Measurements from ENCODE around the gene RS1. TPM values are rescaled to one million over a fixed set of nuclear protein-coding genes. Genes with fewer than 3 reads are reported as not detected.
A peak's percentile ranks its signal among the peaks of the same experiment; 100 is the strongest.

RS1 gene
- total RNA-seq, 2 donors from 2014 or later = not detected

DNA sequence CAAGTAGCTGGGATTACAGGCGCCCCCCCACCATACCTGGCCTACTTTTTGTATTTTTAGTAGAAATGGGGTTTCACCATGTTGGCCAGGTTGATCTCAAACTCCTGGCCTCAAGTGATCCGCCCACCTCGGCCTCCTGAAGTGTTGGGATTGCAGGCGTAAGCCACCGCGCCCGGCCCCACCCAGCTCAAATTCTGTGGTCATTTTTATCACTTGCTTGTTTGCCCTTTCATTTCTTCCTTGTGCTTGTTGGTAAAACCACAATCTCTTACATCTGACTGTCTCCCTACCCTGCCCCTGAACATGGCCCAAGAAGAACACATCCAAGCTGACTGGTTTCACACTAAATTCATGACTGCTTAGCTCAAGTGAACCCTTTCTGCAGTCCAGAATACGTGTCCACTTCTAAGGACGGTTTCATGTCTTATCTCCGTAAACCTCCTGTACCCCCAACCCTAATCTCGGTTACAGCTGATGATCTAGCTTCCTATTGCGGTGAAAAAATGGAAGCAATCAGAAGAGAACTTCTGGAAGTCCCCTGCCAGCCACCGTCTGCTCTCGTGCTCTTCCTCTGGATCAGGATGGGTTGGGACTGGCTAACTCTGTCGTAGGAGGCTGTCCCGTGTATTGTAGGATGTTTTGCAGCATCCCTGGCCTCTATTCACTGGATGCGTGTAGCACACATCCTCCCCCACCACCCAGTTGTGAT, 5.4 kb upstream of the RS1 start:
- no peak overlapping the region for H3K27ac Mint-ChIP-seq
- H3K36me3 Mint-ChIP-seq (ENCODE audit: low read depth) = peaks cover 7% of the 10 kb centered on the region
- no peaks in the 10 kb centered on the region for H3K4me1 Mint-ChIP-seq
- ATAC-seq (replicated peaks) = no peak
- H3K9me3 Mint-ChIP-seq = no peaks in the 10 kb centered on the region
- H3K4me3 Mint-ChIP-seq = no peak overlapping the region
- H3K27me3 Mint-ChIP-seq = no peaks in the 10 kb centered on the region

DNA sequence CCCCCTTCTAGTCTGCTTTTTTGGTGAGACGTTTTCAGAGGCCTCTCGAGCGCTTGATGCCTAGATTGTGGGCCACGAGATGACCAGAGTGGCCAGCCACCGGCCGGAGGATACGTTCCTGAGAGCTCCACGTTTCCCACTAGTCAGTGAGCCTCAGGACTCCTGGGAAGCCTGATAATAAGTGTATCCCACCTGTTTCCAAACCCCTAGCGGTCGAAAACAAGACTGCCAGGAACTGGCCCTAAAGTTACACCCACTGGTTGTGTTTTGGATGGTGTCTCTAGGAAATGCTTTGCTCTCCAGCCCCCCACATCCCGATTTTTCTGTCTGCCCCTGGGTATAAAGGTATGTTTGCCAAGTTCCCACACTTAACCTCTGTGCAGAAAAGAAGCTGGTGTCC, 4.6 kb upstream of the RS1 start:
- H3K36me3 Mint-ChIP-seq (ENCODE audit: low read depth) = peaks cover 7% of the 10 kb centered on the region
- no peaks in the 10 kb centered on the region for H3K9me3 Mint-ChIP-seq
- H3K4me1 Mint-ChIP-seq = no peaks in the 10 kb centered on the region
- no peaks in the 10 kb centered on the region for H3K27me3 Mint-ChIP-seq
- no peak overlapping the region for H3K27ac Mint-ChIP-seq
- ATAC-seq (replicated peaks) = no peak
- peak overlapping the region; percentile 66 for H3K4me3 Mint-ChIP-seq

DNA sequence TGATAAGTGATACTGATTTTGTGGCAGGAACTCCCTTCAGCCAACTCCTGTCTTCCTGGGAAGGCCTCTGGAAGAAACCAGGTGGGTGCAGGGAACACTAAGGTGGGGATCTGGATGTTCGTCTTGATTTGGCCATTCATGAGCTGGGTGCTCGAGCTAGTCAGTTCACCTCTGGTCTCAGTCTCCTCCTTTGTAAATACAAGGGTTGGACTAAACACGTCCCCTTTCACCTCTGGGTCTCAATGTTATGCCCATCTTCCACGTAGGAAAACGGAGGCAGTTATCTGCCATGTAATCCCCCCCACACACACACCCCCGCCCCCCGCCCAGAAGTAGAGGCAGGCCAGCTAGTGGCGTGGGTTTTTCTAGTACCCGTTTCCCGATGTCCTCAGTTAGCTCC, 4.1 kb upstream of the RS1 start:
- no peaks in the 10 kb centered on the region for H3K4me1 Mint-ChIP-seq
- no peaks in the 10 kb centered on the region for H3K27me3 Mint-ChIP-seq
- H3K36me3 Mint-ChIP-seq (ENCODE audit: low read depth) = peaks cover 7% of the 10 kb centered on the region
- H3K9me3 Mint-ChIP-seq = no peaks in the 10 kb centered on the region
- ATAC-seq (replicated peaks) = no peak
- peak overlapping the region; percentile 66 for H3K4me3 Mint-ChIP-seq
- no peak overlapping the region for H3K27ac Mint-ChIP-seq

DNA sequence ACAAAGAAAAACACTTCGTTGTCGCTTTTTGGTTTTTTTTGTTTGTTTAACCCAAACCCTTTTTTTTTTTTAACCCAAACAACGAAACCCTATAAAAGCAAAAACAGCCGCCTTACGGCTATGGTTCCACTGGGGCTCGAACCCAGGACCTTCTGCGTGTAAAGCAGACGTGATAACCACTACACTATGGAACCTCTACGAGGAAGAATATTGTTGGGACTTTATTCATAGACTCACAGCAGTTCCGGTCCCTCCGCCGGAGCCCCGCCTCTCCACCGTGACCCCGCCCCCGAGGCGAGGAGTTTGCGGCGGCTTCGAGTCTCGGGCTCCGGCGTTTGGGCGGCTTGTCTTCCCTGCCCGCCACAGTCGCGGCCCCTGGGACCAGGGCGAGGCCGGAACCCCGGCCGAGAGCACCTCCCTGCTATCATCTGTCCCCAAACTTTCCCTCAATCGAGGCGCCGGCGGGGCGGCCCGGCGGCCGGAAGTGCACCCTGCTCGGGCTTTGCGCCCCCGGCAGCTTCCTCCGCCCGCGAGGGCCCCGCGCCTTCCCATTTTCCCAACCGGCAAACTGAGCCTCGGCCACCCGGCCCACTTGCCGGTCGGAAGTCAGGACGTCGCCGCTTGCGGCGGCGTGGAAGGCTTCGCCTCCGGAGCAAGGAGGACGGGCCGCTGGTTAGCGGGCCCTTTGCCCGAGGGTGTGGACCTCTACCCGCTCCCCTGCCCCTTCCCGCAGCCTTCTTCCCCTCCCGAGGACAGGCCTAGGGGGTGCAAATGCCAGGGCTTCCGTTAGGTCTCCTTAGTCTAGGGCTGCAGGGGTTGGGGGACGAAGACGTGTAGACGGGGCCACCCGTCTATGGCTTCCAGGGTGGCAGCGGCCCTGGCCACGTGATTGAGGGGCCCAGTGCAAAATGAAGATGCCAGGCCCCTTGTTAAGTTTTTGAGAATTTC, 3.2 kb upstream of the RS1 start:
- Mint-ChIP-seq H3K4me1 (no peaks in the 10 kb centered on the region), H3K4me3 (peak overlapping the region; percentile 66), H3K9me3 (no peaks in the 10 kb centered on the region), H3K27ac (peak overlapping the region; percentile 89), H3K36me3 (ENCODE audit: low read depth) (peaks cover 7% of the 10 kb centered on the region), H3K27me3 (no peaks in the 10 kb centered on the region)
- ATAC-seq (replicated peaks) = peak; percentile 92

DNA sequence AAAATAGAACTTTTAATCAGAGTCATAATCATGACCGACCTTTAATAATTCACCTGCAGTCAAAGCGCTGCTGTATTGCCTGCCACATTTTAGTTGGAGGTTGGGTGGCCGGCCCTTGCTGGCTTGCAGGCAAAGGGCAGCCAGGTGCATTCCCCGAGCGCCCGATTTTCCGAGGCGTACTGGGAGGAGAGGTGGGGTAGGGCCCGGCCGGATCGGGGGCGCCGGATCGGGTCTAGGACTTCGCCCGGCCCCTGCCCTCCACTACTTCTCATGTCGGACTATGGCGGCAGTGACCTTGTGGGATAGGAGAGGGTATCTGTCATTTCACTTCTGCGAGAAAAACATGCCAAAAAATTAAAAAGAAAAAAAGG, 2.5 kb upstream of the RS1 start:
- ATAC-seq (replicated peaks) = peak; percentile 45
- peaks cover 7% of the 10 kb centered on the region for H3K36me3 Mint-ChIP-seq (ENCODE audit: low read depth)
- peak overlapping the region; percentile 89 for H3K27ac Mint-ChIP-seq
- no peaks in the 10 kb centered on the region for H3K27me3 Mint-ChIP-seq
- H3K9me3 Mint-ChIP-seq = no peaks in the 10 kb centered on the region
- no peaks in the 10 kb centered on the region for H3K4me1 Mint-ChIP-seq
- H3K4me3 Mint-ChIP-seq = peak overlapping the region; percentile 66

DNA sequence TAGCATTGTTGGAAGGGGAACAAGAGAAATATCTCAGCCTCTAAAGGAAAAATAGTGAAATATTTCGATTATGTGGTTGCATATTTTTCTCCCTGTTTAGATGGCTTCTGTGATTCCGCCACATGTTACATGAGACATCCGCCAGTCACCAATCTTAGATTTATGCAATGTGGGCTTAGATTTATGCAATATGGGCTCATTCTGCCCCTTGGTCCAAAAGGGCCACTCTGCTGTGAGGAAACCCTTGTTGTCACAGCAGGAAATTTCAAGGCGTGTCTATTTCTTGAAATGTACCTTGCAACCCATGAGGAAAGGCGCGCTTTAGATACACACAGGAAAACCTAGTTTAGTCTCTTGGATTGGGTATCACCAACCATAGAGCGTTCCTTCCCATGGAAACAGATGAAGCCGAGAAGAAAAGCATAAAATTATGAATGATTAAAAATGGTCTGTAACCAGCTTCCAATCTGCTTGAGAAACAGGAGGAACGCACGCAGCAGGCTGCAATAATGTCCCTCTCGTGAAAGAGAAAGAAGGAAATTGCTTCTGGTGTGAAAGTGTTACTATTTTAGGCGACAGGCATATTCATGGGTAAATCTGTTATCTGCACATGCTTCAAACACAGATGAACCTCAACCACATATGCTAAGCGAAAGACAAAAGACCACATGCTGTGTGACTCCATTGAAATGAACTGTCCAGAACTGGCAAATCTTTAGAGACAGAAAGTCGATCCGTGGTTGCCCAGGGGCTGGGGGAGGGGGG, 3.7 kb downstream of the RS1 start:
- H3K4me3 Mint-ChIP-seq = no peak overlapping the region
- H3K27ac Mint-ChIP-seq = no peak overlapping the region
- no peaks in the 10 kb centered on the region for H3K36me3 Mint-ChIP-seq (ENCODE audit: low read depth)
- no peaks in the 10 kb centered on the region for H3K9me3 Mint-ChIP-seq
- H3K4me1 Mint-ChIP-seq = no peaks in the 10 kb centered on the region
- no peak for ATAC-seq (replicated peaks)
- H3K27me3 Mint-ChIP-seq = no peaks in the 10 kb centered on the region

DNA sequence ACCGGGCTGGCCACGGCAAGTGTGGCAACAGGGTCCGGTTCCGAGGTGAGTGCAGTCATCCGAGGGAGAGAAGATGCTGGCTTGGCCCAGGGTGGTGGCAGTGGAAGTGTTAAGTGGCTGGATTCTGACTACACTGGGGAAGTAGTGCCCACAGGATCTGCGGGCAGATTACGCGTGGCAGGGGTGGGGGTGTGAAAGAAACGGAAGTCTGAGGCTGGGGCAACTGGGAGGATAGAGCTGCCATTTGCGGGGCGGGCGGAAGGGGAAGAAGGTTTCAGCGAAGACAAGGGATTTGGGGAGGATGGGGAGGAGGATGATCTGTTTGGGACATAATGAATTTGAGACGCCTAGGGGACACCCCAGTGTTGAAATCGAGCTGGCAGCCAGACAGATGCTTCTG, 5.3 kb downstream of the RS1 start:
- Mint-ChIP-seq H3K4me1 (no peaks in the 10 kb centered on the region), H3K9me3 (no peaks in the 10 kb centered on the region), H3K36me3 (ENCODE audit: low read depth) (no peaks in the 10 kb centered on the region), H3K27me3 (no peaks in the 10 kb centered on the region), H3K4me3 (no peak overlapping the region), H3K27ac (no peak overlapping the region)
- no peak for ATAC-seq (replicated peaks)

DNA sequence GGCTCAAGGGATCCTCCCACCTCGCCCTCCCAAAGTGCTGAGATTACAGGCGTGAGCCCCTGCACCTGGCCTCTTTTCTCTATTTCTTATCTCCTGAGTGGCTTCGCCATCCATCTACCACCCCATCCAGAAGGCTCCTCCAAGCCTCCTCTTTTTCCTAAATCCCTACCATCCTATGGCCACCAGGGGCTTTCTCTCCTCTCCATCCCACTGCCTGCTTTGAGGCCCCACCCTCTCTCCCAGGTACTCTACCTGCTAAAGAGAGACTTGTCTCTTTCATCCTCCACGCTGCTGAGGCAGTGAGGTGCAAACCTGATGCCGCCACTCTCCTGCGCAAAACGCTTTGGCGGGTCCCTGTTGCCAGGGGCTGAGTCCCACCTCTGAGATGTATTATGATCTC, 7.0 kb downstream of the RS1 start:
- H3K4me1 Mint-ChIP-seq = no peaks in the 10 kb centered on the region
- no peak overlapping the region for H3K4me3 Mint-ChIP-seq
- H3K27me3 Mint-ChIP-seq = no peaks in the 10 kb centered on the region
- H3K27ac Mint-ChIP-seq = no peak overlapping the region
- H3K9me3 Mint-ChIP-seq = no peaks in the 10 kb centered on the region
- H3K36me3 Mint-ChIP-seq (ENCODE audit: low read depth) = no peaks in the 10 kb centered on the region
- ATAC-seq (replicated peaks) = no peak

DNA sequence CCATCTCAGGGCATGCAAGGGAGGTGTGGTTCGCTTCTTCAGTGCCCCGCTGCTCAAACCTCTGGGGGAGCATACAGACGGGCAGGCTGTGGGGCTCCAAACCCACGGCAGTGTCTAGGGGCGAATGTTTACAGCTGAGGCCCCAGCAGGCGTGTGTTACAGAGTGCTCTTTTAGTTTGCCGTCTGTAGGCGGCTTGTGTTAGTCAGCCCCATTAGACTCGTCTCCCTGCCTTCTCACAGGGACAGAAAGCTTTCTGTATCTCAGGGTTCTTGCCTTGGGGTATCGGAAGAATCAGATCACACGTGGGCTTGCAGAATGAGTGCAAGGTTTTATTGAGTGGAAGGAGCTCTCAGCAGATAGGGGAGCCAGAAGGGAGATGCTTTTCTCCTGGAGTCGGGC, 10.6 kb downstream of the RS1 start:
- H3K27ac Mint-ChIP-seq = no peak overlapping the region
- no peaks in the 10 kb centered on the region for H3K4me1 Mint-ChIP-seq
- ATAC-seq (replicated peaks) = no peak
- H3K4me3 Mint-ChIP-seq = no peak overlapping the region
- no peaks in the 10 kb centered on the region for H3K36me3 Mint-ChIP-seq (ENCODE audit: low read depth)
- no peaks in the 10 kb centered on the region for H3K9me3 Mint-ChIP-seq
- no peaks in the 10 kb centered on the region for H3K27me3 Mint-ChIP-seq

DNA sequence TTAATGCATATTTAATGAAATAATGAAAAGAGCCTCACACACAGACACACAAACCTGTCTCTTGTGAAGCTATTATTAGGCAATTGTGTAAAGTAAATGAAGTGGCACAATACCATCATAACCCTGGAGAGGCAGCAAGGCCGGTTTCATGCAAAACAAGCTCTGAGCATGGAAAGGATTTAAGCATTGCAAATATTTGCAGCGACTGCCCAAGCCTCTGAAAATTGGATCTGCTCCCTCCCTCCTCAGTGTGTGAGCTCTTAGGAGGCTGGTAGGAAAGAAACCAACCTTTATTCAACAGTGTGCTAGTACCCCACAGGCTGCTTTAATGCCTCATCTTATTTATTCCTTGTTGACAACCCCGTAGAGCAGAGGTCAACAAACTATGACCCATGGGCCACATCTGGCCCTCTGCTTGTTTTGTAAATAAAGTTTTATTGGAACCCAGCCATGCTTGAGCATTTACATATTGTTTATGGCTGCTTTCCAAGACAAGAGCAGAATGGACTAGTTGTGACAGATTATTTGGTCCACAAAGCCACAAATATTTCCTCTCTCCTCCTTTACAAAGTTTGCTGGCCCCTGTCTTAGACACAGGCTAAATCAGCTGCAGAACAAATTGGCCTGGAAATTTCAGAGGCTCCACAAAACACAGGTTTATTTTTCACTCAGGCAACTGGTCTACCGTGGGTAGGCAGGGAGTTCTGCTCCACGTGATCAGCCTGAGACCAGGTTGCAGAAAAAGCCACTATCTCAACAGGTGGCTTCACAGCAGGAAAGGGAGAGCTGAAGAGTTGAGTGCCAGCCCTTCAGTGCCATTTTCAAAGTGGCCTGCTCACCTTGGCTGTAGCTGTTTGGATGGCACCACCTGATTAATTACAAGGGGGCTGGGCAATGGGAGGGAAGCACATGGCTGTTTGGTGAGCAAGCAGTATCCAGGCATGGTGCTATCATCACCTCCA, 16.8 kb downstream of the RS1 start:
- ATAC-seq (replicated peaks) = no peak
- no peaks in the 10 kb centered on the region for H3K4me1 Mint-ChIP-seq
- H3K9me3 Mint-ChIP-seq = no peaks in the 10 kb centered on the region
- no peaks in the 10 kb centered on the region for H3K36me3 Mint-ChIP-seq (ENCODE audit: low read depth)
- no peaks in the 10 kb centered on the region for H3K27me3 Mint-ChIP-seq
- no peak overlapping the region for H3K27ac Mint-ChIP-seq
- H3K4me3 Mint-ChIP-seq = no peak overlapping the region

DNA sequence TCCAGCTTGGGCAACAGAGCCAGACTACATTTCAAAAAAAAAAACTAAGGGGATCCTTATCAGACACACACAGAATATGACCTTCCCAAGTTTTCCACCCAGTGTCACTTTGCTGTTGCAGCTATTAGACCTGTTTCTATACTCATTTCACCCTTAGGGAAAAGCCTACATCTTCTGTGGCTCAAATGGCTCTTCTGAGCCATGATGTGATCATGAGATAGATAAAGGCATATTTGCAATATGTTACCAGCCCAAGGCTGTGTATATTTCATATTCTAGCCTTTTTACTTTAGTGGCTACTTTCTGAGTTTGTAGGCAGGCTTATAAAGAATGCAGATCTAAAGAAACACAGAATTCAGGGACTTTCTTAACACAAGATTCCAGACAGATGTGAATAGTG, 19.3 kb downstream of the RS1 start:
- ATAC-seq (replicated peaks) = no peak
- Mint-ChIP-seq H3K36me3 (ENCODE audit: low read depth) (no peaks in the 10 kb centered on the region), H3K9me3 (no peaks in the 10 kb centered on the region), H3K27me3 (no peaks in the 10 kb centered on the region), H3K4me3 (no peak overlapping the region), H3K27ac (no peak overlapping the region), H3K4me1 (no peaks in the 10 kb centered on the region)

DNA sequence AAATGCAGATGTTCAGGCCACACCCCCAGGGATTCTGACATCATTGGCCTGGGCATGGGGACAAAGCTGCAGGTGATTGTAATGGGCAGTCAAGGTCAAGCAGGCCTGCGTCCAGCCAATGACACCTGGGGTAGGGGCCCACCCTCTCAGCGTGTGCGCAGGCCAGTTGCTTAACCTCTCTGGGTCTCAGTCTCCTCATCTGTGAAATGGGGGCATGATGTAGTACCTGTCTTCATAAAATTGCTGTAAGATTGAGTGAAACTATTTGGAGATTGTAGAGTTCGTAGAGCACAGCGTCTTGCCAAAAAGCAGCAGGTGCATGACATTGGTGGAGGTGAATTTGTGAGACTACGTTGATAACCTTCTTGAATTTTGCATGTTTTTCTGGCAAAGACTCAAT, 21.2 kb downstream of the RS1 start:
- H3K27ac Mint-ChIP-seq = no peak overlapping the region
- no peaks in the 10 kb centered on the region for H3K9me3 Mint-ChIP-seq
- H3K36me3 Mint-ChIP-seq (ENCODE audit: low read depth) = no peaks in the 10 kb centered on the region
- ATAC-seq (replicated peaks) = no peak
- no peaks in the 10 kb centered on the region for H3K27me3 Mint-ChIP-seq
- no peak overlapping the region for H3K4me3 Mint-ChIP-seq
- H3K4me1 Mint-ChIP-seq = no peaks in the 10 kb centered on the region

DNA sequence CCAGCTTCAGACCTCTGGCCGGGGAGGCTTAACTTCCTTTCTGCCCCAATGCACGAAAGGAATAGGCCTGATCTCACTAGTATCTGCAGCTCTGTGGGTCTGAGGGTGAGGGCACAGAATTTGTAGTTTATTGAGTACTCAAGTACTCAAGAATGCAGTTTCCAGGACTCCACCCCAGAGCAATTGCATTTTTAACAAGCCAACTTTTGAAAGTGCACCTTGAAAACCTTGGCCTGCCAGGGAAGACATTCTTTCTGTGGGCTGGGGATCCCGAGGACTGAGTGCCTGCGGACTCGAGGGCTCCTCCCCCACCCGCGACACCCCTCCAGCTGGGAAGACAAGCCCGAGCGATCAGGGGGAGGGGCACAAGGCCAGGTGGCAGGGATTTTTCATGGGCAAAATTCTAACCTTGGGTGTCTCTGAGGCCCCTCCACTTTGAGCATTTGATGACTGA, 22.4 kb downstream of the RS1 start:
- no peak for ATAC-seq (replicated peaks)
- Mint-ChIP-seq H3K27me3 (no peaks in the 10 kb centered on the region), H3K27ac (no peak overlapping the region), H3K4me1 (no peaks in the 10 kb centered on the region), H3K36me3 (ENCODE audit: low read depth) (no peaks in the 10 kb centered on the region), H3K9me3 (no peaks in the 10 kb centered on the region), H3K4me3 (no peak overlapping the region)

DNA sequence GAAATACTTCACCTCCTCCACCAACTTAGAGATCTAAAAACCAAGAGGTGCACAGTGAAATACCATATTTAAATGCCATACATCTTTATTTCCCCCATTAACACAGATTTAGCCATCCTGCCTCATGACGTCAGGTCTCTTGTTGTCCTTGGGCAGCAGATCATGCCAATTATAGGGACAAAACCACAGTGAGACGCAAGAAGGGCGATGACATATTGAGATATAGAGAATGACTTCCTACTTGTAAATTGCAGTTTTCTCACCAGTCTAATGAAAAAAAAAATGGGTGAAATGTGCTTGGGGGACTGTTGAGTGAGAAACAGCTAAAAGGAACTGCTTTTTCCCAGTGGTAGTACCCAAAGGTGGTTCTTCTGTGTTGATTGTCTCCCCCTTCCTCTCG, 24.3 kb downstream of the RS1 start:
- no peaks in the 10 kb centered on the region for H3K4me1 Mint-ChIP-seq
- no peaks in the 10 kb centered on the region for H3K36me3 Mint-ChIP-seq (ENCODE audit: low read depth)
- no peak overlapping the region for H3K4me3 Mint-ChIP-seq
- no peaks in the 10 kb centered on the region for H3K27me3 Mint-ChIP-seq
- H3K9me3 Mint-ChIP-seq = no peaks in the 10 kb centered on the region
- ATAC-seq (replicated peaks) = no peak
- no peak overlapping the region for H3K27ac Mint-ChIP-seq
